Tibial nerve (tissue), 4 donors: ENCODE data around the gene FZD2.

ENCODE experiments used
- EP300 ChIP-seq, 2 donors: sonication (generic); formaldehyde crosslinking; IDR thresholded peaks; one replicate each; pipeline ENCODE4 v1.6.1; 2017; ENCODE audit warnings: antibody characterized with exemption in 2 of 2, mild to moderate bottlenecking in 1 of 2
- POLR2A ChIP-seq, 2 donors: fragments of 450-650 bp; IDR thresholded peaks; one replicate each; pipeline ENCODE4 v1.6.1; 2017; ENCODE audit warnings: antibody characterized with exemption in 2 of 2, mild to moderate bottlenecking in 2 of 2, moderate library complexity in 2 of 2
- TF ChIP-seq, protein P1 (sequence below), 5 experiments: fragments of 200-600 bp in 3 of 5; fragments of 450-650 bp in 2 of 5; sonication (generic) in 3 of 5; IDR thresholded peaks; one replicate each; pipeline ENCODE4 v1.5.1; 2016 to 2019; ENCODE audit warnings: antibody characterized with exemption in 5 of 5, mild to moderate bottlenecking in 3 of 5, moderate library complexity in 2 of 5

DNA sequence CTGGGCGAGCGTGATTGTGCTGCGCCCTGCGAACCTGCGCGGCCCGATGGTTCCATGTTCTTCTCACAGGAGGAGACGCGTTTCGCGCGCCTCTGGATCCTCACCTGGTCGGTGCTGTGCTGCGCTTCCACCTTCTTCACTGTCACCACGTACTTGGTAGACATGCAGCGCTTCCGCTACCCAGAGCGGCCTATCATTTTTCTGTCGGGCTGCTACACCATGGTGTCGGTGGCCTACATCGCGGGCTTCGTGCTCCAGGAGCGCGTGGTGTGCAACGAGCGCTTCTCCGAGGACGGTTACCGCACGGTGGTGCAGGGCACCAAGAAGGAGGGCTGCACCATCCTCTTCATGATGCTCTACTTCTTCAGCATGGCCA lies 1.0 kb downstream of the FZD2 start:
- TF ChIP-seq, protein P1, sequence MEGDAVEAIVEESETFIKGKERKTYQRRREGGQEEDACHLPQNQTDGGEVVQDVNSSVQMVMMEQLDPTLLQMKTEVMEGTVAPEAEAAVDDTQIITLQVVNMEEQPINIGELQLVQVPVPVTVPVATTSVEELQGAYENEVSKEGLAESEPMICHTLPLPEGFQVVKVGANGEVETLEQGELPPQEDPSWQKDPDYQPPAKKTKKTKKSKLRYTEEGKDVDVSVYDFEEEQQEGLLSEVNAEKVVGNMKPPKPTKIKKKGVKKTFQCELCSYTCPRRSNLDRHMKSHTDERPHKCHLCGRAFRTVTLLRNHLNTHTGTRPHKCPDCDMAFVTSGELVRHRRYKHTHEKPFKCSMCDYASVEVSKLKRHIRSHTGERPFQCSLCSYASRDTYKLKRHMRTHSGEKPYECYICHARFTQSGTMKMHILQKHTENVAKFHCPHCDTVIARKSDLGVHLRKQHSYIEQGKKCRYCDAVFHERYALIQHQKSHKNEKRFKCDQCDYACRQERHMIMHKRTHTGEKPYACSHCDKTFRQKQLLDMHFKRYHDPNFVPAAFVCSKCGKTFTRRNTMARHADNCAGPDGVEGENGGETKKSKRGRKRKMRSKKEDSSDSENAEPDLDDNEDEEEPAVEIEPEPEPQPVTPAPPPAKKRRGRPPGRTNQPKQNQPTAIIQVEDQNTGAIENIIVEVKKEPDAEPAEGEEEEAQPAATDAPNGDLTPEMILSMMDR (IDR thresholded peaks at IDR 0.05): no peak
- no peak for TF ChIP-seq EP300 (IDR thresholded peaks at IDR 0.05)
- no peak for TF ChIP-seq POLR2A (IDR thresholded peaks at IDR 0.05)
